Esophagus squamous epithelium (tissue), 4 donors: ENCODE data around the gene SLC4A4.

Source experiments
- POLR2A ChIP-seq, 4 donors: fragments of 450-650 bp; IDR thresholded peaks; one replicate each; pipeline ENCODE4 v1.6.1; 2017; ENCODE audit warnings: antibody characterized with exemption in 4 of 4, mild to moderate bottlenecking in 4 of 4, moderate library complexity in 3 of 4
- TF ChIP-seq, protein P1 (sequence below), 6 experiments: fragments of 450-650 bp in 4 of 6; fragments of 200-600 bp in 2 of 6; sonication (generic) in 2 of 6; IDR thresholded peaks; one replicate each; pipeline ENCODE4 v1.5.1; 2016 to 2019; ENCODE audit warnings: antibody characterized with exemption in 6 of 6, mild to moderate bottlenecking in 4 of 6, moderate library complexity in 4 of 6

DNA sequence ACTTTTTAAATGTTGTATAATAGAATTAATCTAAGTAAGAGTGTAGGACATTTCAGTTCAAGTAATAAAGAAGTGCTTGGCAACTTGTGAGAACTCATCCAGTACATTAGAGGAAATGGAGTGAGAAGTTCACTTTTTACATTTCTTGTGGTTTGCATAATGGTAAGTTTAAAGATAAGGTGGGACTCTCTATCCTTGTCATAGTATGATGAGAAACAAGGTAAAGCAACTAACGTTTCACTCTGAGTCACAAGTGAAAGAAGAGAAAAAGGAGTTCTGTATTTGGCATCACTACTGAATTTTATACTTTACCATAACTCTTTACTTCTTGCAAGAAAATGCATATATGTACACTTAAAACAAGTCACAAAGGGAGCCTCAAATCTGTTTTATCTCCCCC, 219.4 kb downstream of the SLC4A4 start:
- TF ChIP-seq, protein P1, sequence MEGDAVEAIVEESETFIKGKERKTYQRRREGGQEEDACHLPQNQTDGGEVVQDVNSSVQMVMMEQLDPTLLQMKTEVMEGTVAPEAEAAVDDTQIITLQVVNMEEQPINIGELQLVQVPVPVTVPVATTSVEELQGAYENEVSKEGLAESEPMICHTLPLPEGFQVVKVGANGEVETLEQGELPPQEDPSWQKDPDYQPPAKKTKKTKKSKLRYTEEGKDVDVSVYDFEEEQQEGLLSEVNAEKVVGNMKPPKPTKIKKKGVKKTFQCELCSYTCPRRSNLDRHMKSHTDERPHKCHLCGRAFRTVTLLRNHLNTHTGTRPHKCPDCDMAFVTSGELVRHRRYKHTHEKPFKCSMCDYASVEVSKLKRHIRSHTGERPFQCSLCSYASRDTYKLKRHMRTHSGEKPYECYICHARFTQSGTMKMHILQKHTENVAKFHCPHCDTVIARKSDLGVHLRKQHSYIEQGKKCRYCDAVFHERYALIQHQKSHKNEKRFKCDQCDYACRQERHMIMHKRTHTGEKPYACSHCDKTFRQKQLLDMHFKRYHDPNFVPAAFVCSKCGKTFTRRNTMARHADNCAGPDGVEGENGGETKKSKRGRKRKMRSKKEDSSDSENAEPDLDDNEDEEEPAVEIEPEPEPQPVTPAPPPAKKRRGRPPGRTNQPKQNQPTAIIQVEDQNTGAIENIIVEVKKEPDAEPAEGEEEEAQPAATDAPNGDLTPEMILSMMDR (IDR thresholded peaks at IDR 0.05): no peak
- no peak for TF ChIP-seq POLR2A (IDR thresholded peaks at IDR 0.05)
